Right lobe of liver (tissue), 6 donors: ENCODE data around the gene NPDC1. TPM values are rescaled to one million over a fixed set of nuclear protein-coding genes. Genes with fewer than 3 reads are reported as not detected.
A peak's percentile ranks its signal among the peaks of the same experiment; 100 is the strongest.

Experiments used
- ATAC-seq, 4 donors: fragments of 200-7000 bp; cut with Tn5 transposase; one replicate each; pipeline ENCODE4 v1.9.1; 2020; ENCODE audit warnings: mild to moderate bottlenecking in 4 of 4, moderate library complexity in 4 of 4
- DNase-seq, 3 donors: peaks; one replicate each; pipeline ENCODE4 v3.0.0-alpha.2; 2020
- H3K27ac ChIP-seq, 3 donors: fragments of 200-600 bp; one replicate each; pipeline ENCODE4 v1.8.0; 2022
- H3K27me3 ChIP-seq, 2 donors: fragments of 200-600 bp; one replicate each; pipeline ENCODE4 v1.8.0; 2022
- H3K36me3 ChIP-seq, 4 donors: fragments of 200-600 bp; sonication (generic) in 1 of 4; one replicate each; pipeline versions ENCODE4 v1.5.1 to v1.8.0; 2017 to 2022; ENCODE audit warnings: control low read depth in 1 of 4
- H3K4me1 ChIP-seq, 4 donors: fragments of 200-600 bp; sonication (generic) in 1 of 4; one replicate each; pipeline versions ENCODE4 v1.5.1 to v1.8.0; 2017 to 2022; ENCODE audit warnings: control low read depth in 1 of 4
- H3K4me3 ChIP-seq, 3 donors: fragments of 200-600 bp; one replicate each; pipeline ENCODE4 v1.8.0; 2022
- H3K9me3 ChIP-seq, 4 donors: fragments of 200-600 bp; sonication (generic) in 1 of 4; one replicate each; pipeline versions ENCODE4 v1.5.1 to v1.8.0; 2017 to 2022; ENCODE audit warnings: control low read depth in 1 of 4
- CTCF ChIP-seq, 4 donors: fragments of 200-600 bp in 3 of 4; fragments of 450-650 bp in 1 of 4; IDR thresholded peaks; one replicate each; pipeline versions ENCODE4 v1.5.1 to v1.8.0; 2016 to 2022; ENCODE audit warnings: antibody characterized with exemption in 4 of 4, mild to moderate bottlenecking in 2 of 4
- POLR2A ChIP-seq: fragments of 450-650 bp; IDR thresholded peaks from one replicate; pipeline ENCODE4 v1.6.1; 2017; ENCODE audit warnings: antibody characterized with exemption, mild to moderate bottlenecking
- WGBS: methylation state at CpG from one replicate; pipeline ENCODE4 v1.1.6; 2018; ENCODE audit warnings: low coverage, low lambda C conversion rate; ENCODE audit not compliant: insufficient coverage; ENCODE audit errors: missing lambda C conversion rate; 5-methylcytosine and 5-hydroxymethylcytosine counted together
- intact Hi-C, 2 donors: fragments of 100-400 bp; cut with DNase I; formaldehyde crosslinking; loops; one replicate each; pipeline versions ENCODE4 v1.11.2 to v1.14.1; 2022
- total RNA-seq, 6 experiments: library from RNA; depleted of rRNA in 2 of 6; stranded (reverse); fragments of >200 nt in 2 of 6; fragmentation: NEBNext Ultra II Directional in 3 of 6; extraction: Animal tissue kit (Norgen Biotek cat#: 25700) in 3 of 6; gene quantifications; one replicate each; pipeline versions ENCODE4 v1.1.0 to v1.2.4, GENCODE V29; 2016 to 2023
- donor health status: DM: no; HTN: yes; CAD: no.
- donor health status: DM: no; HTN: no; CAD: no.
- donor health status: DM: no; HTN: no; CAD: no.
- donor health status: DM: no; HTN: yes; CAD: no.
- donor health status: DM: no; HTN: yes; CAD: no.

Gene NPDC1
- total RNA-seq, 6 experiments from 2014 or later = 9.3 to 14.9 (median 12.2) TPM

- Histone ChIP-seq H3K36me3 (no peaks in the 10 kb centered on the region), H3K27me3 (no peaks in the 10 kb centered on the region), H3K4me3 (peak overlapping the region; percentile 39 to 60 (median 50)), H3K9me3 (no peaks in the 10 kb centered on the region), H3K4me1 (peaks cover 0 to 40% (median 21%) of the 10 kb centered on the region in 4 donors), H3K27ac (peak overlapping the region in 1 of 3 donors; percentile 58)
- no peak for TF ChIP-seq POLR2A
- TF ChIP-seq CTCF (IDR thresholded peaks at IDR 0.05) = peak; percentile 87 to 94 (median 90)
- intact Hi-C loops = no loop called here
- DNase-seq (peak; percentile 81 to 87 (median 86)), ATAC-seq (peak; percentile 57 to 68 (median 62))
- 18% methylated on average over 5 of the region's 19 CpGs for WGBS
These were observed 16.7 kb downstream of the NPDC1 start for GRCh38 chr9:137029058-137029936.

- DNase-seq = peak; percentile 79 to 85 (median 81)
- intact Hi-C loops = no loop called here
- Histone ChIP-seq H3K36me3 (no peaks in the 10 kb centered on the region), H3K27me3 (no peaks in the 10 kb centered on the region), H3K4me1 (peaks cover 0 to 48% (median 24%) of the 10 kb centered on the region in 4 donors), H3K9me3 (no peaks in the 10 kb centered on the region), H3K27ac (peak overlapping the region in 1 of 3 donors; percentile 37), H3K4me3 (peak overlapping the region; percentile 39 to 60 (median 50))
- peak; percentile 51 to 60 (median 57) for ATAC-seq
- 0% methylated on average over 2 of the region's 98 CpGs for WGBS
- no peak for TF ChIP-seq POLR2A
- peak in 3 of 4 donors; percentile 20 to 58 (median 32) for TF ChIP-seq CTCF (IDR thresholded peaks at IDR 0.05)
These were observed 17.5 kb downstream of the NPDC1 start for GRCh38 chr9:137028263-137029057.

- DNase-seq = peak in 1 of 3 donors; percentile 71
- H3K27me3 ChIP-seq = no peaks in the 10 kb centered on the region
- H3K27ac ChIP-seq = peak within 1 kb of the TSS; percentile 24 to 73 (median 33)
- ATAC-seq = peak in 1 of 4 donors; percentile 1
- peaks cover 0 to 56% (median 28%) of the 10 kb centered on the region in 4 donors for H3K4me1 ChIP-seq
- peak within 1 kb of the TSS; percentile 51 to 60 (median 57) for H3K4me3 ChIP-seq
- no peaks in the 10 kb centered on the region for H3K9me3 ChIP-seq
- under 1% methylated on average over 23 of the region's 95 CpGs for WGBS
- intact Hi-C loops = no loop called here
- TF ChIP-seq CTCF (IDR thresholded peaks at IDR 0.05) (no peak), POLR2A (no peak)
- H3K36me3 ChIP-seq = no peaks in the 10 kb centered on the region
These were observed 18.4 kb downstream of the NPDC1 start, which contains the start of gene ABCA2 for GRCh38 chr9:137027369-137028262. ABCA2 (minus strand) TSS chr9:137028237; CDS start chr9:137028140, 97 bp downstream.

- Histone ChIP-seq H3K9me3 (no peaks in the 10 kb centered on the region), H3K4me1 (peaks cover 0 to 61% (median 30%) of the 10 kb centered on the region in 4 donors), H3K36me3 (no peaks in the 10 kb centered on the region), H3K27me3 (no peaks in the 10 kb centered on the region), H3K27ac (peak overlapping the region; percentile 24 to 73 (median 33)), H3K4me3 (peak overlapping the region; percentile 51 to 57 (median 56))
- intact Hi-C loops = no loop called here
- peak; percentile 74 to 89 (median 83) for DNase-seq
- peak in 3 of 4 donors; percentile 0 to 14 (median 10) for ATAC-seq
- 10% methylated on average over 3 of the region's 4 CpGs for WGBS
- TF ChIP-seq POLR2A = no peak
- TF ChIP-seq CTCF (IDR thresholded peaks at IDR 0.05) = no peak
These were observed 19.1 kb downstream of the NPDC1 start for GRCh38 chr9:137026828-137027227.
